ENCODE measurements around the gene CDKL4. TPM values are rescaled to one million over a fixed set of nuclear protein-coding genes. Genes with fewer than 3 reads are reported as not detected.

CDKL4 gene
- polyA plus RNA-seq, 6 donors from 2014 or later: not detected

Other genes starting within 250 kb of the CDKL4 start
- gene SOS1, start 122.9 kb downstream of the CDKL4 start, polyA plus RNA-seq (ENCODE audit: low read depth in 6 of 6): 10 to 100 TPM in 5 of 6 donors, 1 to 10 TPM in 1; 6.5 to 21.8 (median 11.5) TPM
- gene MAP4K3, start 193.3 kb upstream of the CDKL4 start, polyA plus RNA-seq (ENCODE audit: low read depth in 6 of 6): 1 to 10 TPM in 5 of 6 donors, under 1 TPM in 1; 0.76 to 2.9 (median 2.1) TPM

Data from naive B cell (primary cell).